NB4 (cell line): ENCODE results near the gene SARNP.
A peak's percentile ranks its signal among the peaks of the same experiment; 100 is the strongest.

Source experiments
- DNase-seq: peaks from one replicate; pipeline ENCODE4 v3.0.0; 2010; ENCODE audit warnings: low read depth
- H3K4me3 ChIP-seq: one replicate; pipeline ENCODE4 v1.5.1; 2011; ENCODE audit warnings: mild to moderate bottlenecking, low read depth, low read length, moderate library complexity
- MYC ChIP-seq: IDR thresholded peaks from 2 replicates; pipeline ENCODE4 v1.6.1; 2011; ENCODE audit warnings: low read depth, low read length
- POLR2A ChIP-seq: IDR thresholded peaks from 2 replicates; pipeline ENCODE4 v1.6.1; 2011; ENCODE audit warnings: mild to moderate bottlenecking; ENCODE audit not compliant: insufficient read length; ENCODE audit errors: extremely low read depth
- TF ChIP-seq, protein P1 (sequence below): IDR thresholded peaks from one replicate; pipeline ENCODE4 v1.5.1; 2012; ENCODE audit warnings: low read depth, low read length
- TF ChIP-seq, protein P2 (sequence below): IDR thresholded peaks from 2 replicates; pipeline ENCODE4 v1.6.1; 2011; ENCODE audit warnings: low read depth, low read length

Gene SARNP

DNA sequence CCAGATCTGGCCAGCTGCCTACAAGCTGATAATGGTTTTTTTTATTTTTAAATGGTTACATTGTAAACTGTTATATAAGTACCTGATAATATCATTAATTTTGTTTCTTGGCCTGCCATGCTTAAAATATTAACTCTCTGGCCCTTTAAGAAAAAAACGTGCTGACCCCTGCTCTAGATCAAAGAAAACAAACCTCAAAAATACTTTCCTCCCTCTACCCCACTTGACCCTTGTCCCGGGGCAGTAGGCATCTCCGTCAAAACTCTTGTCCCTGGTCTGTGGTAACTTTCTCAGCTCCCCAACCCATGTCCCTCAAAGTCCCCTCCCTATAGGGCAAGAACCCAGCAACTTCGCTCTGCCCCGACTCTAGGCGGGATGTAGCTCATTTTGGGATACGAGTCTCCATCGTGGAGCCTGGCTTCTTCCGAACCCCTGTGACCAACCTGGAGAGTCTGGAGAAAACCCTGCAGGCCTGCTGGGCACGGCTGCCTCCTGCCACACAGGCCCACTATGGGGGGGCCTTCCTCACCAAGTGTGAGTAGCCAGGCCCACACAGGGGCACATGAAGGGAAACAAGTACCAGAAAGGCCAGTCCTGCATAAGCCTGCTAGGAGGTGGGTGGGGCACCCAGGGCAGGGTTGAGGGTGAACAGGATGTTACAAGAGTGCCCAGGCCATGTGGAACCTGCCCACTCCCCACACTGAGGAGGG lies 93.9 kb downstream of the SARNP start:
- no peak overlapping the region for H3K4me3 ChIP-seq
- no peak for DNase-seq
- TF ChIP-seq POLR2A: no peak
- TF ChIP-seq, protein P1, sequence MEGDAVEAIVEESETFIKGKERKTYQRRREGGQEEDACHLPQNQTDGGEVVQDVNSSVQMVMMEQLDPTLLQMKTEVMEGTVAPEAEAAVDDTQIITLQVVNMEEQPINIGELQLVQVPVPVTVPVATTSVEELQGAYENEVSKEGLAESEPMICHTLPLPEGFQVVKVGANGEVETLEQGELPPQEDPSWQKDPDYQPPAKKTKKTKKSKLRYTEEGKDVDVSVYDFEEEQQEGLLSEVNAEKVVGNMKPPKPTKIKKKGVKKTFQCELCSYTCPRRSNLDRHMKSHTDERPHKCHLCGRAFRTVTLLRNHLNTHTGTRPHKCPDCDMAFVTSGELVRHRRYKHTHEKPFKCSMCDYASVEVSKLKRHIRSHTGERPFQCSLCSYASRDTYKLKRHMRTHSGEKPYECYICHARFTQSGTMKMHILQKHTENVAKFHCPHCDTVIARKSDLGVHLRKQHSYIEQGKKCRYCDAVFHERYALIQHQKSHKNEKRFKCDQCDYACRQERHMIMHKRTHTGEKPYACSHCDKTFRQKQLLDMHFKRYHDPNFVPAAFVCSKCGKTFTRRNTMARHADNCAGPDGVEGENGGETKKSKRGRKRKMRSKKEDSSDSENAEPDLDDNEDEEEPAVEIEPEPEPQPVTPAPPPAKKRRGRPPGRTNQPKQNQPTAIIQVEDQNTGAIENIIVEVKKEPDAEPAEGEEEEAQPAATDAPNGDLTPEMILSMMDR: no peak
- TF ChIP-seq, protein P2, sequence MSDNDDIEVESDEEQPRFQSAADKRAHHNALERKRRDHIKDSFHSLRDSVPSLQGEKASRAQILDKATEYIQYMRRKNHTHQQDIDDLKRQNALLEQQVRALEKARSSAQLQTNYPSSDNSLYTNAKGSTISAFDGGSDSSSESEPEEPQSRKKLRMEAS: no peak
- TF ChIP-seq MYC: no peak

DNA sequence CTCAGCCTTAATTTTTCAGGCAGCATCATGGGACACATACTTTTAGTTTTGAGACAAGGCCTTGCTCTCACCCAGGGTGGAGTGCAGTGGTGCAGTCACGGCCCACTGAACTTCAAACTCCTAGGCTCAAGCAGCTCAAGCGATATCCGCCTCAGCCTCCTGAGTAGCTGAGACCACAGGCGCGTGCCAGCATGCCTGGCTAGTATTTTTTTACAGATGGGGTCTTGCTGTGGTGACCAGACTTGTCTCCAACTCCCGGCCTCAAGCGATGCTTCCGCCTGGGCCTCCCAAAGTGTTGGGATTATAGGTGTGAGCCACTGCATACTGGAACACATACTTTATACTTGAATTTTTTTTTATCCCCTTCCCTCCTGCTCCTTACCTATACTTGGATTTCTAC lies 94.6 kb downstream of the SARNP start:
- no peak overlapping the region for H3K4me3 ChIP-seq
- no peak for DNase-seq
- TF ChIP-seq POLR2A (no peak), MYC (no peak)
- TF ChIP-seq, protein P2: no peak
- TF ChIP-seq, protein P1: no peak

GRCh38 chr12:55721601-55722213 lies 95.8 kb downstream of the SARNP start:
- TF ChIP-seq, protein P2: no peak
- TF ChIP-seq, protein P1: no peak
- TF ChIP-seq POLR2A (no peak), MYC (no peak)
- DNase-seq: no peak
- H3K4me3 ChIP-seq: no peak overlapping the region

DNA sequence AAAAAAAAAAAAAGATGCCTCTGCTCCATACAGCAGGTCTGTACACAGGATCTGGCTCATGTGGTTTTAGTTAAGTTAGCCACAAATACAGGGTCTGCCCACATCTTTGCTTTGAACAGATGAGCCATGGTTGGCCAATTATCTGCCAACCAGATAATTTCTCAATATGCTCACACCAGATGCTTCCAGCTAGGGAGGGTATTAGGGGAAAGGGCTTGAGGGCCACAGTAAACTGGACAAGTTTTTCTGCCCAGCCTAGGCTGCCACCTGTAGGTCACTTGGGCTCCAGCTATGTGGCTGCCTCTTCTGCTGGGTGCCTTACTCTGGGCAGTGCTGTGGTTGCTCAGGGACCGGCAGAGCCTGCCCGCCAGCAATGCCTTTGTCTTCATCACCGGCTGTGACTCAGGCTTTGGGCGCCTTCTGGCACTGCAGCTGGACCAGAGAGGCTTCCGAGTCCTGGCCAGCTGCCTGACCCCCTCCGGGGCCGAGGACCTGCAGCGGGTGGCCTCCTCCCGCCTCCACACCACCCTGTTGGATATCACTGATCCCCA lies 96.6 kb downstream of the SARNP start:
- H3K4me3 ChIP-seq: no peak overlapping the region
- peak; percentile 93 for DNase-seq
- no peak for TF ChIP-seq POLR2A
- TF ChIP-seq, protein P1: peak; percentile 58

DNA sequence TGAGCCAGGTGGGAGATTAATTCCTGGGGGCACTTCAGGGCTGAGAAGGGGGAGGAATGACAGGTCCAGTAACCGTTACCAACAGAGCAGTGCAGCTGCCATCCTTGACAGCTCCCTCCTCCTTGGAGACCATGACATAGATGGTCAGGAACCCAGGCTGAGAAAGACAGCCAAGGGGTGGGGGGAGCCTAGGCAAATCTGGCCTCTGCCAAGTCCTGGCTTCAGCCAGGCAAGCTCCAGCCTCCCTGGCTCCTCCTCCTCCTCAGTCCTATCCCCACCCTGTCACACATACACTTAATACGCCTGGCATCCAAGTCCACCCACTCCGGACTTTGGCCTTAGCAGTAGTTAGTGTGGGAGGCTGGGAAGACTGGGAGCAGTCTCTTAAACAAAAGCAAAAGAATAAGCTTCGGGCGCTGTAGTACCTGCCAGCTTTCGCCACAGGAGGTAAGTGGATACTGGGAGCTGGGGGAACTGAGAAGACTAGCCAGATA lies 97.4 kb downstream of the SARNP start, which contains the start of gene RDH5:
Gene RDH5 (plus strand): TSS at position 323 of the 494 bp plus-strand sequence. CDS start 792 bp downstream, outside the sequence.
- H3K4me3 ChIP-seq: no peak within 1 kb of the TSS

More for the DNA sequence above, 97.4 kb downstream of the SARNP start, which contains the start of gene RDH5:
- TF ChIP-seq POLR2A: no peak
- TF ChIP-seq, protein P2: no peak
- no peak for TF ChIP-seq MYC
- TF ChIP-seq, protein P1: no peak
- DNase-seq: no peak
